HUDEP-2 (cell line): Measurements from ENCODE around the gene DUS2.
A peak's percentile ranks its signal among the peaks of the same experiment; 100 is the strongest.
"Not testable (repeated sequence)": the region's sequence is repeated elsewhere in the genome, so short reads cannot be mapped to it uniquely, and the experiment has no call there.

ENCODE experiments used
- DNase-seq, 76 experiments: peaks; one replicate each; lab custom pipeline; 2025; ENCODE audit not compliant: unreplicated experiment in 76 of 76; lab: John Stamatoyannopoulos, UW

Gene DUS2

DNA sequence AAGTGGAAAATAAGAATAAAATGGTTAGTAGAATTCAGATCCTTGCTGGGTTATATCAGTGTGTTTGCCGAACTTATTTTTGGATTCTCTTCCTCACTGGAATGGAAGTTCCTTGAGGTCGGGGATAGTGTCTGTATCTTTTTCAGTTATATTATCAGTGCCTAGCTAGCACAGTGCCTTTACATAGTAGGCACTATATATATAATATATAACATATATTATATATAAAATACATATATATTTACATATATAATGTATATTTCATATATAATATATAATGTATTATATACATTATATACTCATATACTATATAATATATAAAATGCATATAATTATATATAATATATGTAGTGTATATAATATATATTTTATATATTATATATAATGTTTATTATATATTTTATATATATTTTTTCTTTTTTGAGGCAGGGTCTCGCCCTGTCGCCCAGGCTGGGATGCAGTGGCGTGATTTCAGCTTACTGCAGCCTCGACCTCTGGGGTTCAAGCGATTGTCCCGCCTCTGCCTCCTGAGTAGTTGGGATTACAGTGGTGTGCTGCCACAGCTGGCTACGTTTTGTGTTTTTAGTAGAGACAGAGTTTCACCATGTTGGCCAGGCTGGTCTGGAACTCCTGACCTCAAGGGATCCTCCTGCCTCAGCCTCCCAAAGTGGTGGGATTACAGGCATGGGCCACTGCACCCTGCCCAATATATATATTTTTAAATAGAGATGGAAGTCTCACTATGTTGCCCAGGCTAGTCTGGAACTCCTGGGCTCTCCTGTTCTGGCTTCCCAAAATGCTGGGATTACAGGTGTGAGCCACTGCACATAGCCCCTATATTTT is 65.3 kb downstream of the DUS2 start:
- DNase-seq, result peak in 2 of 76 experiments; percentile 14 to 29

DNA sequence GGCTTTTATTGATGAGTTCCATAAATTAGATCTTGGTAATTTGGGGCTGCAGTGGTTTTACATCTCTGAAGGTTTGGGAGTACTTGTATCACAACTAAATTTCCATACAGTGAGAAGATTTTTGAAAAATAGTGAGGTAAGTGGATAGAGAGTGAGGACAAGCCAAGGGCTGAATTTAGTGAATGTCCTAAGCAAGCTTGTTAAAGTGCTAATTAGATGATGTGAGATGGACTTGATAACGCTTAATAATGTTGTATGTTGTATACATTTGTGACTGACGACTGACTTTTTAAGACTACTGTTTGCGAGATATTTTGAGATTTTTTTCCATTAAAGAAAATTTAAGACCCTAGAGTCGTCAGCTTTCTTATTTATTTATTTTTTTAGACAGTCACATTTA is 66.0 kb downstream of the DUS2 start:
- no peak for DNase-seq

DNA sequence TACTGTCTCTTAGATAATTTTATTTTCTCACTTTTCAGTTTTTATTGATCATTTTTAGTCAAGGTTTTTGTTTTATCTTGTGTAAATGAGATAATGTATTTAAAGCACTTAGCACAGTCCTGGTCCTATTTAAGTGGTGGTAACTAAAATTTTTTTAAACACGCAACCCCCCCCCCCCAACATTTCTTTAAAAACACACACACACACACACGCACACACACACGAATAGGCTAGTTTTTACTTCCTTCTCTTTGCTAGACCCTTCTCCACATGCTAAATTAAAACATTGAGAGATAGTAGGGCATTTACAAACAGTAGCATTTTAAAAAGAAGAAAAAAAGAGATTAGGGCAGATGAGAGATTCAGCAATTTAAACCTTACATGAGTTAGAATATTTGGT is 67.0 kb downstream of the DUS2 start:
- peak in 9 of 76 experiments; percentile 11 to 37 (median 19) for DNase-seq

DNA sequence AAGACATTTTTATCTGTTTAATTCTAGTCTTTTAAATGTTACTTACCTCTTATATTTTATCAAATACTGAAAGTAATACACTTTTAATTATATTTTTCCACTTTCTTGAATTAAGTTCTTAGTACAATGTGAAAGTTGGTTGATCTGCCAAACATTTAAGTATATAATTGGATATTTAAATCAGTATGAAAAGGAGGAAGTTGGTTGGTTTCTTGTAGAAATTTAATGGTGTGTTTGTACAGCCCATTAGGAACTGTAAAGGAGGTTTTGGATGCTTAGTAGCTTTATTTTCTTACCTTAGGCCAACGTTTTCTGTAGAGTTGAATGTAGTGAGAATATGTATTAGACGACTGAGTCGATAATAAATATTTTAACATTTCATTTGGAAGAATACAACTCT is 67.4 kb downstream of the DUS2 start:
- DNase-seq, result no peak

DNA sequence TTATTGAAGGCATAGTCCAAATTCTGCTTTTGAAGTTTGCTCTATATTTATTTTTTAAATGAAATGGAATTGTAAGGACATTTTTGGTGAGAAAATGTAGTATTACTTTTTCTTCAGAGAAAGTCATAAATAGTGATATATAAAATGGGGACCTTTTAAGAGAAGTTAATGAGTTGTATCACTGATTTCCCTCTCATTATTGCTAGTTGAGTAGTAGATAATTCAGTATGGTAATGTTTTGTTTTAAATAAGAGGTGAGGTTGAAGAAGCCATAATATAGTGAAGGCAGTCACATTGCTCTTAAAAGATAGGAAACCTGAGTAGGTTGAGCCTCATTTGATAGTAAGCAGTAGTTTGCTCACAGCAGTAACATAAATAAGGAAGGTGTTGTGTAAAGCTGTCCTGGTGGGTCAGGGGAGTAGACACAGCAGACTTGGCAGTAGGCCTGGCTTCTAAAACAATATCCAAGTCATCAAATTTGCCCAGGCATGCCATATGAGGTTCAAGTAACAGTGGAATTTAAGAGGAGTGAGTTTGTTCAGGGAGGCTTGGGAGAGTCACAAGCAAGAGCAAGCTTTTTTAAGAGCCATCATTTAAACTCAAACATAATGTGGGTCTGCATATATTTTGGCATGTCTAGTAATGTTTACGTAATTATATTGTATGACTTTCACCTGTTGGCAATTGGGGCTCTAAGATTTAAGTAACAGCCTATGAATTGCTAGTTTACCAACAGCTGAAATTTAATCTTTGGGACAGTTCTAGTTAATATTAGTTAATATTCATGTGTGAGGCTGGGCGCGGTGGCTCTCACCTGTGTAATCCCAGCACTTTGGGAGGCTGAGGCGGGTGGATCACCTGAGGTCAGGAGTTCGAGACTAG is 68.5 kb downstream of the DUS2 start:
- DNase-seq, result peak in 13 of 76 experiments; percentile 10 to 46 (median 25)

DNA sequence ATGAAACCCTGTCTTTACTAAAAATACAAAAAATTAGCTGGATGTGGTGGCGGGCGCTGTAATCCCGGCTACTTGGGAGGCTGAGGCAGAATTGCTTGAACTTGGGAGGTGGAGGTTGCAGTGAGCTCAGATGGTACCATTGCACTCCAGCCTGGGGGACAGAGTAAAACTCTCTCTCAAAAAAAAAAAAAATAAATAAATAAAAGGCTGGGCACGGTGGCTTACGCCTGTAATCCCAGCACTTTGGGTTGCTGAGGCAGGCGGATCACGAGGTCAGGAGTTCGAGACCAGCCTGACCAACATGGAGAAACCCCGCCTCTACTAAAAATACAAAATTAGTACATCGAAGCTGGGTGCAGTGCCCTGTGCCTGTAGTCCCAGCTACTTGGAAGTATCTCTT is 69.2 kb downstream of the DUS2 start:
- not testable (repeated sequence) for DNase-seq

DNA sequence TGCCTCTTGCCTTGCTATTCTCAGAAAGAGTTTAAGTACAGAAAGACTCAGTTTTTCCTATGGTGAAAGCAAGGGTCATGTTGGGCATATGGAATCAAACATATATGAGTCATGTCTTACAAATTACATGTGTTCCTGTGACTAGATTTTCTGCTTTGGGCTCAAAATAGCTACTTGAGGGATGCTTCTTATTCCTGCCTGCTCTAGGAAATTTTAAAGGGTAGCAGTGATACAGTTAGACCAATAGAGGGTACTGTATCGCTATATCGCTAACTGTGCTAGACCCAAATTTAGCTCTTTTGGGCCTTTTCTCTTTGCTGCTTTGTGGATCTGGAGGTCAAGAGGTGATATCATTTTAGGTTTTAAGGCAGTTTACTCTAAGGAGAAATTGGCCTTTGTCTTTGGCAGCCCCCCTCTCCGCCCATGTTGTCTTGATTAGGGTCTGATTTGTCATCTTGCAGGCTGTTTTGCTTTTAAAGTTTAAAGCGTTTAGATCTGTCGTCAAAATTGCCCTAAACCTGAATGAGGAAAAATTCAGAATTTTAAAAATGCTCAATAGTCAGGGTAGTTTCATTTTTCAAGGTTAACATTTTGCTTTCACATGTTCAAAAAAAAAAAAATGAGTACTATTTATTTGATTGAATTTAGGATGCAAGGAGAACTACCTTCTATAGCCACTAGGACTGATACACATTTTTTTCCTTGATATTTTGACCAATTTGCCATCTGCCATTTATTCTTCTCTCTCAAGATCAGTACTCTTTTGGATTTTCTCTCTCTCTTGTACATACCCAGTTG is 70.9 kb downstream of the DUS2 start:
- peak in 9 of 76 experiments; percentile 10 to 43 (median 16) for DNase-seq

DNA sequence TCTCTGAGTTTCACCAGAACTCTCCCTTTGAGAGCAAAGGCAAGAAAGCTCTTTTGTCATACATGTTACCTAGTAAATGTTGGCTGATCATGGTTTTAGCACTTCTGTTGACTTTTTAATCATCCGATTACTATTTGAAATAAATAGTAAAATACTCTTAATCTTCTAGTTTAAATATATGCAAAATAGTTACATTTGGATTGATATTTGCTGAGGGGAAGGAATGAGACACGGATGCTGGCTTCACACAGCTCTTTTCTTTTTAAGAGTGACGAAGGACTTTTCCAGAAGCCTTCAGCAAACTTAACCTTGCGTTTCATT is 71.5 kb downstream of the DUS2 start:
- no peak for DNase-seq

DNA sequence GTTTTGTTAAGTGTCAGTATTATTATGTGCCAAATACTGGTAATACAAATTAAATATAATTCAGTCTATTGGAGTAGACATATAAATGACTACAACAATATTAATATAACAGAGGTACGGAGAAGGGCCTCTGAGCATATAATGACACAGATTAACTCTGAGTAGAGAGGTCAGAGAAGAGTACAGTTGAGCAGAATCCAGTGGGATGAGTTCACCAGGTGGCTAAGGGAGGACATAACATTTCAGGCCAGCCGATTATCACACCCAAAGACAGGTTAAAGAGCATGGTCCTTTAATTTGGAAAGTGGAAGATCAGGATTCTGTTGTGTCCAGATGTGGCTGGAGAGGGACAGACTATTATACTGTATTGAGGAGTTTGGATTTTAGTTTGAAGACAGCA is 73.4 kb downstream of the DUS2 start:
- DNase-seq, result no peak

DNA sequence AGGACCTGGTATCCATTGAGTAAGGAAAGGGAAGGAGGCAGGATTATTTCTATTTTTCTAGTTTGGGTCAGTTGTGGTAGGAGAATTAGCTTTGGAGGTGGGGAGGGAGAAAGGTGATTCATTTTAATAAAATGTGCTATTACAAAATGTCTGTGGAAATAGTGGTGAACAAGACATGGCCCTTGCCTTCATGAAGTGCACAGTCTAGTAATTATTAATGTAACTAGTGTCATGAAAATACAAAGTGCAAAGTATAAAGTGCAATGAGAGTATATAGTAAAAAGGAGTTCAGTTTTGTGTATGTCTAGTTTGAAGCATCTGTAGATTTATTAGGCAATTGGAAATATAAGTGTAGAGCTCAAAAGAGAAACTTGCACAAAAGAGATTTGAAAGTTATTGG is 74.0 kb downstream of the DUS2 start:
- DNase-seq, result no peak

DNA sequence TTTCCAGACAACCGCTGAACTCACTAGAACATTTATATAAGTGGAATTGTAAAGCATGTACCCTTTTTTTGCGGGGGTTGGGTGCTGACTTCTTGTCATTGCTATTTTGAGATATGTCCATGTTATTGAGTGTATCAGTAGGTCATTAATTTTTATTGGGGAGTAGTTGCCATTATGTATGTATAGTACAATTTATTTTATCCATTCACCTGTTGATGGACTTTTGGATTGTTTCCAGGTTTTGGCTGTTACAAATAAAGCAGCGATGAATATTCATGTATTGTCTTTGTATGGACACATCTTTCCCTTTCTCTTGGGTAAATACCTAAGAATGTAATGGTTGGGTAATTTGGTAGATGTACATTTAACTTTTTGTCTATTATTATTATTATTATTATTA is 74.8 kb downstream of the DUS2 start:
- DNase-seq, result no peak

DNA sequence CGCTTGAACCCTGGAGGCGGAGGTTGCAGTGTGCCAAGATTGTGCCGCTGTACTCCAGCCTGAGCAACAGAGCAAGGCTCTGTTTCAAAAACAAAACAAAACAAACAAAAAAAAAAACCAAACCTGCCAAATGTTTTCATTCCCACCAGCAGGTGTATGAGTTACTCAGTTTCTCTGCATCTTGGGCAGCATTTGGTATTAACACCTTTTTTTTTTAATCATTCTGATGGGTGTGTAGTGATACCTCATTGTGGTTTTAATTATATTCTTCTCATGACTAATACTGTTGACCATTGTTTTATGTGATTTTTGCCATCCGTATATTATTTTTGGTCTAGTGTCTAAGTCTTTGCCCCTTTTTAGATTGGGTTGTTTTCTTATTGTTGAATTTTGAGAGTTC is 77.4 kb downstream of the DUS2 start:
- DNase-seq, result no peak

DNA sequence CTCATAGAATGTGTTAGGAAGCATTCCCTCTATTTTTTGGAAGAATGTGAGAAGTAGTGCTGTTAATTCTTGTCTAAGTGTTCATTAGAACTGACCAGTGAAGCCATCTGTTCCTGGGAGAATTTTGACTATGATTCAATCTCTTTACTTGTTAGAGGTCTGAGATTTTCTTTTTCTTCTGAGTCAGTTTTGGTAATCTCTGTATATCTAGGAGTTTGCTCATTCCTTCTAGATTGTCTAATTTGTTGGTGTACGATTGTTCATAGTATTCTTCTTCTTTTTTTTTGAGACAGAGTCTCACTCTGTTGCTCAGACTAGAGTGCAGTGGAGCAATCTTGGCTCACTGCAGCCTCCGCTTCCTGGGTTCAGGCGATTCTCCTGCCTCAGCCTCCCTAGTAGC is 82.5 kb downstream of the DUS2 start:
- DNase-seq, result no peak

DNA sequence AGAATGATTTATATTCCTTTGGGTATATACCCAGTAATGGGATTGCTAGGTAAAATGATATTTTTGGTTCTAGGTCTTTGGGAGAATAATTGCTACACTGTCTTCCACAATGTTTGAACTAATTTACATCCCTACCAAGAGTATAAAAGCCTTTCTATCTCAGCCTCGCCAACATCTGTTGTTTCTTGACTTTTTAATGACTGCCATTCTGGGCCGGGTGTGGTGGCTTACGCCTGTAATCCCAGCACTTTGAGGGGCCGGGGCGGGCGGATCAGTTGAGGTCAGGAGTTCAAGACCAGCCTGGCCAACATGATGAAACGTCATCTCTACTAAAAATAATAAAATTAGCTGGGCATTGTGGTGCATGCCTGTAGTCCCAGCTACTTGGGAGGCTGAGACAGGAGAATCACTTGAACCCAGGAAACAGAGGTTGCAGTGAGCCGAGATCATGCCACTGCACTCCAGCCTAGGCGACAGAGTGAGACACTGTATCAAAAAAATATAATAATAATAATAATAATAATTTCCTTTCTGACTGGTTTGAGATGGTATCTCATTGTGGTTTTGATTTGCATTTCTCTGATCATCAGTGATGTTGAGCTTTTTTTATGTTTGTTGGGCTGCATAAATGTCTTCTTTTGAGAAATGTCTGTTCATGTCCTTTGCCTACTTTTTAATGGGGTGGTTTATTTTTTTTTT is 84.3 kb downstream of the DUS2 start:
- not testable (repeated sequence) for DNase-seq

DNA sequence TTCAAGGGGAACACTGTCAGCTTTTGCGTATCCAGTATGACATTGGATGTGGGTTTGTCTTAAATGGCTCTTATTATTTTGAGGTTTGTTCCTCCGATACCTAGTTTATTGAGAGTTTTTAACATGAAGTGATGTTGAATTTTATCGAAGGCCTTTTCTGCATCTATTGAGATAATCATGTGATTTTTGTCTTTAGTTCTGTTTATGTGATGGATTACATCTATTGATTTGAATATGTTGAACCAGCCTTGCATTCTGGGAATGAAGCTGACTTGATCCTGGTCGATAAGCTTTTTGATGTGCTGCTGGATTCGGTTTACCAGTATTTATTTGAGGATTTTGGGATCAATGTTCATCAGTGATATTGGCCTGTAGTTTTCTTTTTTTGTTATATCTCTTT is 86.1 kb downstream of the DUS2 start:
- not testable (repeated sequence) for DNase-seq

DNA sequence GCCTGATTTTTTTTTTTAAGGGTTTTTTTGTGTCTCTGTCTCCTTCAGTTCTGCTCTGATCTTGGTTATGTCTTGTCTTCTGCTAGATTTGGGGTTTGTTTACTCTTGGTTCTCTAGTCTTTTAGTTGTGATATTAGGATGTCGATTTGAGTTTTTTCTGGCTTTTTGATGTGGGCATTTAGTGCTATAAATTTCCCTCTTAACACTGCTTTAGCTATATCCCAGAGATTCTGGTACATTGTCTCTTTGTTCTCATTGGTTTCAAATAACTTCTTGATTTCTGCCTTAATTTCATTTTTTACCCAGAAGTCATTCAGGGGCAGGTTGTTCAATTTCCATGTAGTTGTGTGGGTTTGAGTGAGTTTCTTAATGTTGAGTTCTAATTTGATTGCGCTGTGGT is 87.5 kb downstream of the DUS2 start:
- not testable (repeated sequence) for DNase-seq

DNA sequence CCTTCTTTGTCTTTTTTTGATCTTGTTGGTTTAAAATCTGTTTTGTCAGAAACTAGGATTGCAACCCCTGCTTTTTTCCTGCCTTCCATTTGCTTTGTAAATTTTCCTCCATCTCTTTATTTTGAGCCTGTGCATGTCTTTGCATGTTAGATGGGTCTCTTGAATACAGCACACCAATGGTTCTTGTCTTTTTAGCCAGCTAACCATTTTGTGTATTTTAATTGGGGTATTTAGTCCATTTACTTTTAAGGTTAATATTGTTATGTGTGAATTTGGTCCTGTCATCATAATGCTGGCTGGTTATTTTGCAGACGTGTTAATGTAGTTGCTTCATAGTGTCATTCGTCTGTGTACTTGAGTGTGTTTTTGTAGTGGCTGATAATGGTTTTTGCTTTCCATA is 88.3 kb downstream of the DUS2 start:
- no peak for DNase-seq

DNA sequence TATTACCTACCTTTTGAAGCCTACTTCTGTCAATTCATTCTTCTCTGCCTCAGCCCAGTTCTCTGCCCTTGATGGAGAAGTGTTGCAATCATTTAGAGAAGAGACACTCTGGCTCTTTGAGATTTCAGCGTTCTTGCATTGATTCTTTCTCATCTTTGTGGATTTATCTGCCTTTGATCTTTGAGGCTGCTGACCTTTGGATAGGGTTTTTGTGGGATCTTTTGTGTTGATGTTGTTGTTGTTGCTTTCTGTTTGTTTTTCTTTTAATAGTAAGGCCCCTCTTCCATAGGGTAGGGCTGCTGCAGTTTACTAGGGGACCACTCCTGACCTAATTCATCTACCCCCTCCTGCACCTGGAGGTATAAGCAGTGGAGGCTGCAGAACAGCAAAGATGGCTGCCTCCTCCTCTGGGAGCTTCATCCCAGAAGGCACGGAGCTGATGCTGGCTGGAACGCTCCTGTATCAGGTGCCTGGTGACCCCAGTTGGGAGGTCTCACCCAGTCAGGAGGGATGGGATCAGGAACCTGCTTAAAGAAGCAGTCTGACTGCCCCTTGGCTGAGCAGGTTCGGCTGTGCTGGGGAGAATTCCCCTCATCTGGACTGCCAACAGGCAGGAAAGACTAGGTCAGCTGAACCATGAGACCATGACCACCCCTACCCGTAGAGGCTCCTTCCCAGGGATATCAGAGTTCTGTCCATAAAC is 90.1 kb downstream of the DUS2 start:
- DNase-seq, result no peak

DNA sequence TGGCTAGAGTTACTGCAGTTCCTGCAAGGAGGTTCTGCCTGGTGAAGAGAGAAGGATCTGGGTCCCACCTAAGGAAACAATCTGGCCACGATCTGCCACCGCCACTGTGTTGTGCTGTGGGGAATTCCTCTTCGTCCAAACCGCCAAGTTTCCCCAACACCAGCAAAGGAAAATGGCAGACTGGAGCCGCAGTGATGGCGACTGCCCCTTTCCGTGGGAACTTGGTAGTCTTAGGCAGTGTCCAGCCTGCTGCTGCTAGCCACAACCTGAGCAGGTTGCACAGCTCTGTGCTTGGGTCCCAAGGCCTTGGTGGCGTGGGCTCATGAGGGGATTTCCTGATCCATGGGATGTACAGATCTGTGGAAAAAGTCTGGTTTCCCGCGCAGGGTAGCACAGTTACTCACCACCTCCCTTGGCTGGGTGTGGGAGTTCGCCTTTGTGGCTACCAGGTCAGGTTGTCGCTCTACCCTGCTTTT is 90.7 kb downstream of the DUS2 start:
- no peak for DNase-seq

DNA sequence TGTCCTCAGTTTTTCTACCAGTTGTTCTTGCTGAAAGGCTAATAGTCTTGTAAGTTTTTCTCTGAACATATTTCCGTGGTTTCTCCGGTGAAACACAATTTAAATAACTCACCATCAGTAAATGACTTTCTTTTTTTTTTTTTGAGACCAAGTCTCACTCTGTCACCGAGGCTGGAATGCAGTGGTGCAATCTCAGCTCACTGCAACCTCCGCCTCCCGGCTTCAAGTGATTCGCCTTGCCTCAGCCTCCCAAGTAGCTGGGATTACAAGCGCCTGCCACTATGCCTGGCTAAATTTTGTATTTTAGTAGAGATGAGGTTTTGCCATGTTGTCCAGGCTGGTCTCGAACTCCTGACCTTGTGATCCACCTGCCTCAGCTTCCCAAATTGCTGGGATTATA is 91.9 kb downstream of the DUS2 start:
- DNase-seq, result not testable (repeated sequence)
